ENCODE results near the gene MIEF1. TPM values are rescaled to one million over a fixed set of nuclear protein-coding genes. Genes with fewer than 3 reads are reported as not detected.

MIEF1 gene
- total RNA-seq, 2 donors from 2014 or later = 16.9 to 22.7 TPM

GRCh38 chr22:39466228-39467006 is 35.7 kb upstream of the MIEF1 start:
- Mint-ChIP-seq H3K4me1 (peaks cover 9% of the 10 kb centered on the region), H3K4me3 (no peak overlapping the region), H3K27ac (no peak overlapping the region), H3K36me3 (ENCODE audit: low read depth) (no peaks in the 10 kb centered on the region), H3K27me3 (peaks cover 8% of the 10 kb centered on the region)
- H3K9me3 ChIP-seq (ENCODE audit: control insufficient read depth, low read length, poor library complexity, severe bottlenecking) = no peaks in the 10 kb centered on the region
- no peak for DNase-seq
- no peak for ATAC-seq

DNA sequence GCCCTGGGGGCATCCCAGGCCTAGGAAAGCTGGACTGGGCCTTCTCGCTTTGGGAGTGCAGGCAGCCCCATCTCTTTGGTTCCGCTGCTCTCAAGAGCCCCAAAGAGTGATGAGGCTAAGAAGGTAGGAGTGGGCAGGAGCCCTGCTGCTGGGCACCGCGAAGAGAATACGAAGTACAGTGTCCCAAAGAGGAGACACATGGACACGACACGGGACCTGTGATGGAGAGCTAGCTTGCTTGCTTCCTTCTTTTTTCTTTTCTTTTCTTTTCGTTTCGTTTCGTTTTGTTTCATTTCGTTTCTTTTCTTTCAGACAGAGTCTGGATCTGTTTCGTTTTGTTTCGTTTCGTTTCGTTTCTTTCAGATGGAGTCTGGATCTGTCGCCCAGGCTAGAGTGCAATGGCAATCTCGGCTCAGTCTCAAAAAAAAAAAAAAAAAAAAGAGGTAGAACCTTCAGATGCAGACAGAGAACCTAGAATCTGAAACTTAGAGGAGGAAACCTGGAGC is 34.6 kb upstream of the MIEF1 start:
- DNase-seq (no peak), ATAC-seq (no peak)
- no peak overlapping the region for H3K4me3 Mint-ChIP-seq
- H3K27ac Mint-ChIP-seq = no peak overlapping the region
- H3K36me3 Mint-ChIP-seq (ENCODE audit: low read depth) = no peaks in the 10 kb centered on the region
- no peaks in the 10 kb centered on the region for H3K9me3 ChIP-seq (ENCODE audit: control insufficient read depth, low read length, poor library complexity, severe bottlenecking)
- H3K27me3 Mint-ChIP-seq = no peaks in the 10 kb centered on the region
- peaks cover 16% of the 10 kb centered on the region for H3K4me1 Mint-ChIP-seq

DNA sequence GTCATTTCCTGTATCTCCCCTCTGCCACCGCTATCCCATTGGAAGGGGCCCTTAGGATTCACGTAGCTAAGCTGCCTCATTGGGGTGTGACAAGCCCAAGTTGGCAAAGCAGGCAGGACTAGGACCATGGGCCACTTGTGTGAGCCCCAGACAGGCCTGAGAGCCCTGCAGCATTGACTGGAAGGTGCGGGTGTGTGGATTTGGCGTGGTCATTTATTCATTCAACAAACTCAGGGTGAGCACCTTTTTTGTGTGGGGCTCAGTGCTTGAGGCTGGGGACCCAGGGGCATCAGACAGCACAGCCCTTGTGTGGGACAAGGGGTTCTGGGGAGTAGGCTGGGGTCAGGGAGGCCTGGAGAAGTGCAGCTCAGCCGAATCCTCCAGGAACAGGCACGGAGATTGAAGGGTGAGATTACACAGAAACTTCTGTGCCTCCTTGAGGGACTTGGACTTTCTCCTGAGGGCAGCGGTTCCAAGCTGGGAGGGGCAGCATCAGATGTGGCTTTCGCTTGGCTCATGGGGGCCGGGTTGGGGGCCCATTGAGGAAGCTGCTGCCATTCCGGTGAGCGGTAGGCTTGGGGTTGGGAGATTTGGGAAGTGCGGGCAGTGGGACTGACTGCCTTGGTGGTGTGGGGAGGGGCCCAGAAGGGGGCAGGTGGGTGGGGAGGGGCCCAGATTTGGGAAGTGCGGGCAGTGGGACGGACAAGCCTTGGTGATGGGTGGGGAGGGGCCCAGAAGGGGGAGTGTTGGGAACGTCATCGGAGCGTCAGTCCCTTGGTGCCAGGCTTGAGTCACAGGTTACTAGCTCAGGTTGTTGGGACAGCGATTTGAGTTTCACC is 33.4 kb upstream of the MIEF1 start:
- no peaks in the 10 kb centered on the region for H3K27me3 Mint-ChIP-seq
- H3K4me1 Mint-ChIP-seq = peaks cover 20% of the 10 kb centered on the region
- no peak for ATAC-seq
- DNase-seq = no peak
- H3K36me3 Mint-ChIP-seq (ENCODE audit: low read depth) = no peaks in the 10 kb centered on the region
- H3K4me3 Mint-ChIP-seq = no peak overlapping the region
- H3K9me3 ChIP-seq (ENCODE audit: control insufficient read depth, low read length, poor library complexity, severe bottlenecking) = no peaks in the 10 kb centered on the region
- H3K27ac Mint-ChIP-seq = no peak overlapping the region

- no peak for DNase-seq
- no peaks in the 10 kb centered on the region for H3K9me3 ChIP-seq (ENCODE audit: control insufficient read depth, low read length, poor library complexity, severe bottlenecking)
- H3K36me3 Mint-ChIP-seq (ENCODE audit: low read depth) = no peaks in the 10 kb centered on the region
- no peak for ATAC-seq
- H3K4me3 Mint-ChIP-seq = no peak overlapping the region
- H3K27me3 Mint-ChIP-seq = no peaks in the 10 kb centered on the region
- peaks cover 20% of the 10 kb centered on the region for H3K4me1 Mint-ChIP-seq
- H3K27ac Mint-ChIP-seq = no peak overlapping the region
These were observed 32.8 kb upstream of the MIEF1 start for GRCh38 chr22:39469326-39469680.

DNA sequence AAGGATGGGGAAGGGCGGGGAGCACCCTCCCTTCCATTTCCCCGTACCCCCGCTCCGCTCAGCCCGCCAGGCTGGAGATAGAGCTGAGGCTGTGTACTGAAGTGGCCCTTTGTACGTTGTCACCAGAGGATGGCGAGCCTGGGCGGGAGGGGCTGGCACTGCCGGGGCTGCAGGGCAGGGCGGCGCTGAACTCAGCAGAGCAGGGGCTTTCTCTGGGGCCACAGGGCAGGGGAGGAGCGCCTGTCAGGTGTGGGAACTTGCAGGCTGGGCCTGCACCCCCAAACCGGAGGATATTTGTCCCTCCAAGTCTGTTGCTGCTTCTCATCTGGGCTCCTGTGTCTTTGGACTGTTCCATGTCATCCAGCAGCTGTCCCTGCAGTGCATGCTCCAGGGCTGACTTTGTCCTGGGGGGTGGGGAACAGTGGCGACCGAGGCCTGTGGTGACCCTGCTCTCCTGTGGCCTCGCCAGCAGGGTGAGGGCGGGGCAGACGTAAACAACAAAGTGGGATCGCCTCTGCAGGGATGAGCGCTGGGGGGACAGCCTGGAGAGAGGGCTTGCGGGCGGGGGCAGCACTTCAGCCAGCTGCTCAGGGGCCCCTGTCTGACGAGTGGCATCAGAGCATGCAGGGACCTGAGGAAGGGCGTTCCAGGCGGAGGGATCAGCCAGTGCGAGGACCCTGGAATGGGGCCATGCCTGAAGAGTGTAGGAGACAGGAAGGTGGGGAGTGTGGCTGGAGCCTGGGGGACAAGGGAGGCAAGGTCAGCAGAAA is 32.2 kb upstream of the MIEF1 start:
- H3K9me3 ChIP-seq (ENCODE audit: control insufficient read depth, low read length, poor library complexity, severe bottlenecking) = no peaks in the 10 kb centered on the region
- H3K27me3 Mint-ChIP-seq = no peaks in the 10 kb centered on the region
- H3K27ac Mint-ChIP-seq = no peak overlapping the region
- DNase-seq = no peak
- peaks cover 20% of the 10 kb centered on the region for H3K4me1 Mint-ChIP-seq
- no peak for ATAC-seq
- H3K36me3 Mint-ChIP-seq (ENCODE audit: low read depth) = no peaks in the 10 kb centered on the region
- no peak overlapping the region for H3K4me3 Mint-ChIP-seq

- no peaks in the 10 kb centered on the region for H3K36me3 Mint-ChIP-seq (ENCODE audit: low read depth)
- H3K4me3 Mint-ChIP-seq = no peak overlapping the region
- DNase-seq = no peak
- no peaks in the 10 kb centered on the region for H3K9me3 ChIP-seq (ENCODE audit: control insufficient read depth, low read length, poor library complexity, severe bottlenecking)
- ATAC-seq = no peak
- no peak overlapping the region for H3K27ac Mint-ChIP-seq
- H3K27me3 Mint-ChIP-seq = no peaks in the 10 kb centered on the region
- peaks cover 20% of the 10 kb centered on the region for H3K4me1 Mint-ChIP-seq
These were observed 31.4 kb upstream of the MIEF1 start for GRCh38 chr22:39470451-39471291.

GRCh38 chr22:39471381-39472141 is 30.5 kb upstream of the MIEF1 start:
- DNase-seq = no peak
- H3K4me1 Mint-ChIP-seq = peaks cover 20% of the 10 kb centered on the region
- H3K27ac Mint-ChIP-seq = no peak overlapping the region
- peak; percentile 66 for ATAC-seq
- H3K4me3 Mint-ChIP-seq = no peak overlapping the region
- H3K36me3 Mint-ChIP-seq (ENCODE audit: low read depth) = no peaks in the 10 kb centered on the region
- no peaks in the 10 kb centered on the region for H3K27me3 Mint-ChIP-seq
- H3K9me3 ChIP-seq (ENCODE audit: control insufficient read depth, low read length, poor library complexity, severe bottlenecking) = no peaks in the 10 kb centered on the region

DNA sequence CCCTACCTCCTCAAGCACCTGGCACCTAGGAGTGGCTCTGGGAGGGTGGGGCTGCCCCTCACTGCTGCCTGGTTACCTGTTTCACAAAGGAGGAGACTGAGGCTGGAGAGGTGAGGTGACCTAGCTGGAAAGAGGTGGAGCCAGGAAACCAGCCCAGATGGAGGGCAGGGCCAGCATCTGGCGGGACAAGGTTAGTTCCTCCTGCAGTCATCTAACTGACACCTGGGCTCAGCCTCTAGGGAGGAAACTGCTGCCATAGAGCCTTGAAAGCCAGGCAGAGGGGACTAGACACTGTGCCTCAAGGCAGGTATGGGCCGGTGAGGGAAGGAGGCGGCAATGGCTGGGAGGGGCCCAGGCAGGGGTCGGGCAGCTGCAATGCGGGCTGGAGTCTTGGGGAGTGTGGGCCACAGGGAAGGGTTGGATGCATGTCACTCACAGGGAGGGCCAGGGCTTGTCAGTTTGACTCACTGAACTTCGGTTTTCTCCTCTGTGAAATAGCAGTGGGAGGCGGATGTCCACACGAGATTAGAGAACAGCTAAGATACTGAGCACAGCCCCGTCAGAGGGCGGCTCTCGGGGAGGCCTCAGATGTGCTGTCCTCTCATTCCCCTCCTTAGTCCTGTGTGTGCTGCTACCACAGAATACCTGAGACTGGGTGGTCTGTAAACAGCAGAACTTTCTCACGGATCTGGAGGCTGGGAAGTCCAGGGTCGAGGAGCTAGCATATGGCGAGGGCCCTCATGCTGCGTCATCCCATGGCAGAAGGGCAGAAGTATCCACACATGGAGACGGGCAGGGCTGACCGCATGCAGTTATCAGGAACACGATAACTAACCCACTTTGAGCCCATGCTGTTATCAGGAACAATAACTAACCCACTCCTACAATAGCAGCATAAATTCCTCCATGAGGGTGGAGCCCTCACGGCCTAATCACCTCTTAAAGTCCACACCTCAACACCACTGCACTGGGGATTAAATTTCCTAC is 29.2 kb upstream of the MIEF1 start:
- ATAC-seq (peak; percentile 22), DNase-seq (no peak)
- no peaks in the 10 kb centered on the region for H3K27me3 Mint-ChIP-seq
- no peak overlapping the region for H3K27ac Mint-ChIP-seq
- H3K4me3 Mint-ChIP-seq = no peak overlapping the region
- no peaks in the 10 kb centered on the region for H3K36me3 Mint-ChIP-seq (ENCODE audit: low read depth)
- no peaks in the 10 kb centered on the region for H3K9me3 ChIP-seq (ENCODE audit: control insufficient read depth, low read length, poor library complexity, severe bottlenecking)
- peaks cover 20% of the 10 kb centered on the region for H3K4me1 Mint-ChIP-seq

- Mint-ChIP-seq H3K4me3 (no peak overlapping the region), H3K36me3 (ENCODE audit: low read depth) (no peaks in the 10 kb centered on the region), H3K27me3 (no peaks in the 10 kb centered on the region), H3K4me1 (peaks cover 16% of the 10 kb centered on the region), H3K27ac (peak overlapping the region; percentile 2)
- ATAC-seq (no peak), DNase-seq (no peak)
- H3K9me3 ChIP-seq (ENCODE audit: control insufficient read depth, low read length, poor library complexity, severe bottlenecking) = no peaks in the 10 kb centered on the region
These were observed 28.2 kb upstream of the MIEF1 start for GRCh38 chr22:39473851-39474250.

DNA sequence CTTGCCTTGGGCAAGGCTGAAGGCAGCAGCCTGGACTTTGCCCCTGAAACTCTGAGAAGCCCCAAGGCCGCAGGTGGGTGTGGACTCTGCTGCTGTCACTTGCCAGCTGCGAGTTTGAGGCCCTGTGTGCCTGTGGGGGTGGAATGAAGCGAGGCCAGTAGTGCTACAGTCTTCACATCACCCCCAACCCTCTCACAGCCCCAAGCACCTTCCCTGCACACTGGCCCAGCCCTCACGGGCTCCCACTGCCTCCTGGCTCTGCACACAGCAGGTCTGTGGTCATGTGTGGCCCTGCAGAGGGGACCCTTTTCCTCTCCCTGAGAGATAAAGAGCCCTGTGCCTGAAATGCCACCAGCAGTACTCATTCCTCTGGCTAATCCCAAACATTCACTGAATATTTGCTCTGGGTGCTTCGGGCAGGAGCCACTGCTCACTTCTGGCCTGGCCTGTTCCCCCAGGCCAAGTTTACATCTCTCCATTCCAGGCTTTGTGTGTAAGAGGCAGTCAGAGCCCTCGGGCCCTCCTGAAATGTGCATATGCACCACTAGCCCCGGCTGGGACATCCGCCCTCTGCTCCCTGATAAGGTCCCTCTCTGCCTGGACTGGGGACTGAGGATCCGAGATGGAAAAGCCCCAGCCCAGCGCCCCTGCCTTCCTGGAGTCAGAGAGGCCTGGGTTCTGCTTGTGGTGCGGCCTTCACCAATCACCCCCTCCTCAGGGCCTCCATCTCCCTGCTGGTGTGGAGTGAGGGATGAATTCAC is 27.6 kb upstream of the MIEF1 start:
- no peak for ATAC-seq
- no peak overlapping the region for H3K4me3 Mint-ChIP-seq

GRCh38 chr22:39475337-39475736 is 26.8 kb upstream of the MIEF1 start:
- H3K4me3 Mint-ChIP-seq = no peak overlapping the region
- H3K36me3 Mint-ChIP-seq (ENCODE audit: low read depth) = no peaks in the 10 kb centered on the region
- H3K27ac Mint-ChIP-seq = no peak overlapping the region
- no peaks in the 10 kb centered on the region for H3K9me3 ChIP-seq (ENCODE audit: control insufficient read depth, low read length, poor library complexity, severe bottlenecking)
- ATAC-seq (no peak), DNase-seq (no peak)
- peaks cover 6% of the 10 kb centered on the region for H3K27me3 Mint-ChIP-seq
- peaks cover 18% of the 10 kb centered on the region for H3K4me1 Mint-ChIP-seq

More for the DNA sequence above, 27.6 kb upstream of the MIEF1 start:
- Mint-ChIP-seq H3K27me3 (peaks cover 2% of the 10 kb centered on the region), H3K4me1 (peaks cover 16% of the 10 kb centered on the region), H3K36me3 (ENCODE audit: low read depth) (no peaks in the 10 kb centered on the region), H3K27ac (peak overlapping the region; percentile 2)
- no peaks in the 10 kb centered on the region for H3K9me3 ChIP-seq (ENCODE audit: control insufficient read depth, low read length, poor library complexity, severe bottlenecking)
- no peak for DNase-seq

Data from T-helper 17 cell (primary cell).